22Rv1 (cell line): Measurements from ENCODE around the gene RUVBL1.

Source experiments
- CTCF ChIP-seq: fragments of 450-650 bp; IDR thresholded peaks from 2 replicates; pipeline ENCODE4 v1.5.1; 2017; ENCODE audit warnings: mild to moderate bottlenecking
- ZFX ChIP-seq: fragments of 450-650 bp; IDR thresholded peaks from 2 replicates; pipeline ENCODE4 v1.6.1; 2017; ENCODE audit warnings: antibody characterized with exemption, borderline replicate concordance

DNA sequence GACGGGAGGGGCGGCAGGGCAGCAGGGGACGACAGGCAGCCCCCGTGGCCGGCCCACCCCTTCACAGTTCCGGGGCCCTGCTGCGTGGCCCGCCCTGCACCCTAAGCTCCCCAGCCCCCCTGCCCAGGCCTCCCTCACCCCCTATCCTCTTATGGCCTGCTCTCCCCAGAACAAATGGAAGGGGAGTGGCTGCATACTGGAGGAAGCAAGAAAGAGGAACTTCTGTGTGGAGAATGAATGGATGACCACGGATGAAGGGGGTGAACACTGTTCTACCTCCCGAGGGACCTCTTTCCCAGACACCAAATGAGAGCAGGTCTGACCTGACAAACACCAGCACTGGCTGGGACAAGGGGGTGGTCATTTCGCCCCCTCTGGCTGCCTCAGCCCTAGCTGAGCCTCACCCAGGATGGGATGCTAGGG is 46.4 kb downstream of the RUVBL1 start:
- no peak for TF ChIP-seq CTCF
- no peak for TF ChIP-seq ZFX
